Activated CD8-positive, alpha-beta memory T cell treated with anti-CD3 and anti-CD28 coated beads, Interleukin-2, amount 50 U/mL, for 4 hours (primary cell): ENCODE results near the gene SAMD4B.
A peak's percentile ranks its signal among the peaks of the same experiment; 100 is the strongest.

ENCODE experiments used
- DNase-seq: peaks from one replicate; pipeline ENCODE4 v3.0.0-alpha.2; 2020

SAMD4B gene

GRCh38 chr19:39410831-39411080 lies 68.5 kb downstream of the SAMD4B start:
- no peak for DNase-seq

GRCh38 chr19:39411081-39411831 lies 69.0 kb downstream of the SAMD4B start:
- DNase-seq, result no peak

- DNase-seq, result peak; percentile 92
Observed at GRCh38 chr19:39411832-39412099, 69.5 kb downstream of the SAMD4B start.

- peak; percentile 95 for DNase-seq
Observed at GRCh38 chr19:39412100-39412866, 70.1 kb downstream of the SAMD4B start, which contains the start of gene PLEKHG2. Gene PLEKHG2 (plus strand): TSS chr19:39412669. CDS start chr19:39414087, 1,418 bp downstream.

- no peak for DNase-seq
Observed at GRCh38 chr19:39412867-39413271, 70.6 kb downstream of the SAMD4B start.

- DNase-seq, result peak; percentile 48
Observed at GRCh38 chr19:39413272-39413910, 71.2 kb downstream of the SAMD4B start.

GRCh38 chr19:39413911-39414608 lies 71.8 kb downstream of the SAMD4B start:
- DNase-seq, result no peak

- DNase-seq, result no peak
Observed at GRCh38 chr19:39415111-39416046, 73.2 kb downstream of the SAMD4B start.

GRCh38 chr19:39416152-39417120 lies 74.2 kb downstream of the SAMD4B start:
- DNase-seq, result no peak

- no peak for DNase-seq
Observed at GRCh38 chr19:39417463-39418181, 75.4 kb downstream of the SAMD4B start.

- DNase-seq, result no peak
Observed at GRCh38 chr19:39419003-39419402, 76.8 kb downstream of the SAMD4B start.

- no peak for DNase-seq
Observed at GRCh38 chr19:39420769-39421168, 78.5 kb downstream of the SAMD4B start.

- DNase-seq, result no peak
Observed at GRCh38 chr19:39422020-39422419, 79.8 kb downstream of the SAMD4B start.

- no peak for DNase-seq
Observed at GRCh38 chr19:39423258-39424086, 81.3 kb downstream of the SAMD4B start.

GRCh38 chr19:39424934-39425333 lies 82.7 kb downstream of the SAMD4B start:
- DNase-seq, result no peak

GRCh38 chr19:39425744-39426143 lies 83.5 kb downstream of the SAMD4B start:
- DNase-seq, result no peak

- no peak for DNase-seq
Observed at GRCh38 chr19:39426170-39426569, 83.9 kb downstream of the SAMD4B start.

GRCh38 chr19:39427707-39428106 lies 85.5 kb downstream of the SAMD4B start:
- no peak for DNase-seq

- no peak for DNase-seq
Observed at GRCh38 chr19:39428283-39429112, 86.3 kb downstream of the SAMD4B start.
